Neural cell (in vitro differentiated cells): ENCODE results near the gene STK10. TPM values are rescaled to one million over a fixed set of nuclear protein-coding genes. Genes with fewer than 3 reads are reported as not detected.

Experiments
- H2AFZ ChIP-seq: fragments of 200-600, 300-800 bp; sonication (generic), shearing (Covaris generic); 2 replicates; pipeline ENCODE4 v1.6.0; 2014; ENCODE audit warnings: low read depth, mild to moderate bottlenecking, antibody characterized with exemption, low read length, moderate library complexity
- H3F3A ChIP-seq: fragments of 200-600 bp; shearing (Covaris generic); 2 replicates; pipeline ENCODE4 v1.6.1; 2016; ENCODE audit warnings: mild to moderate bottlenecking, moderate library complexity, mixed read lengths, antibody characterized with exemption, low read length; ENCODE audit not compliant: insufficient read depth, poor library complexity, severe bottlenecking
- H3K27ac ChIP-seq: fragments of 200-600, 300-800 bp; sonication (generic), shearing (Covaris generic); 2 replicates; pipeline ENCODE4 v1.5.1; 2014; ENCODE audit warnings: mild to moderate bottlenecking, low read length, moderate library complexity
- H3K27me3 ChIP-seq: fragments of 300-800, 200-600 bp; sonication (generic), shearing (Covaris generic); 2 replicates; pipeline ENCODE4 v1.6.0; 2014; ENCODE audit warnings: mild to moderate bottlenecking, low read depth, low read length, moderate library complexity; ENCODE audit not compliant: insufficient read depth
- H3K36me3 ChIP-seq: fragments of 300-800, 200-600 bp; sonication (generic), shearing (Covaris generic); 2 replicates; pipeline ENCODE4 v1.5.1; 2014; ENCODE audit warnings: mild to moderate bottlenecking, antibody characterized with exemption, low read length, moderate library complexity; ENCODE audit not compliant: insufficient read depth
- H3K4me2 ChIP-seq: fragments of 300-800, 200-600 bp; sonication (generic), shearing (Covaris generic); 2 replicates; pipeline ENCODE4 v1.6.0; 2014; ENCODE audit warnings: mild to moderate bottlenecking, low read length
- H3K4me3 ChIP-seq: fragments of 300-800, 200-600 bp; sonication (generic), shearing (Covaris generic); 2 replicates; pipeline ENCODE4 v1.5.1; 2014; ENCODE audit warnings: mild to moderate bottlenecking, low read length, moderate library complexity
- H3K79me2 ChIP-seq: fragments of 200-600 bp; shearing (Covaris generic); replicated peaks from 2 replicates; pipeline ENCODE4 v1.6.0; 2014; ENCODE audit warnings: mild to moderate bottlenecking, low read length, moderate library complexity; ENCODE audit not compliant: insufficient read depth
- H3K9ac ChIP-seq: fragments of 300-800, 200-600 bp; sonication (generic), shearing (Covaris generic); 2 replicates; pipeline ENCODE4 v1.6.1; 2016; ENCODE audit warnings: mild to moderate bottlenecking, low read length, mixed read lengths
- H3K9me2 ChIP-seq: fragments of 200-600 bp; shearing (Covaris generic); 2 replicates; pipeline ENCODE4 v1.6.1; 2016; ENCODE audit warnings: mild to moderate bottlenecking, low read length, mixed read lengths; ENCODE audit not compliant: insufficient read depth
- H3K9me3 ChIP-seq: fragments of 200-600, 300-800 bp; sonication (generic), shearing (Covaris generic); 2 replicates; pipeline ENCODE4 v1.6.1; 2016; ENCODE audit warnings: mild to moderate bottlenecking, mixed run types, low read length, moderate library complexity, mixed read lengths
- H4K20me1 ChIP-seq: fragments of 200-600 bp; shearing (Covaris generic); 2 replicates; pipeline ENCODE4 v1.6.1; 2016; ENCODE audit warnings: mild to moderate bottlenecking, mixed run types; ENCODE audit not compliant: insufficient read depth
- CTCF ChIP-seq: fragments of 450-650 bp; IDR thresholded peaks from 2 replicates; pipeline ENCODE4 v1.5.1; 2014; ENCODE audit warnings: antibody characterized with exemption, mild to moderate bottlenecking, moderate library complexity; ENCODE audit not compliant: poor library complexity, severe bottlenecking
- EP300 ChIP-seq: fragments of 450-650 bp; conservative IDR thresholded peaks from 2 replicates; pipeline ENCODE4 v1.6.1; 2014; ENCODE audit warnings: antibody characterized with exemption, mild to moderate bottlenecking, moderate library complexity; ENCODE audit not compliant: poor library complexity, severe bottlenecking
- EZH2 ChIP-seq: fragments of 200-600, 300-800 bp; shearing (Covaris generic), sonication (generic); IDR thresholded peaks from 2 replicates; pipeline ENCODE4 v1.6.1; 2014; ENCODE audit warnings: antibody characterized with exemption, low read length, borderline replicate concordance, mild to moderate bottlenecking; ENCODE audit not compliant: insufficient read depth, poor library complexity, severe bottlenecking
- MXI1 ChIP-seq: fragments of 450-650 bp; conservative IDR thresholded peaks from 2 replicates; pipeline ENCODE4 v1.6.1; 2014; ENCODE audit warnings: antibody characterized with exemption, mild to moderate bottlenecking; ENCODE audit not compliant: poor library complexity, severe bottlenecking
- POLR2AphosphoS5 ChIP-seq: IDR thresholded peaks from 2 replicates; pipeline ENCODE4 v1.6.1; 2012
- RAD21 ChIP-seq: fragments of 450-650 bp; conservative IDR thresholded peaks from 2 replicates; pipeline ENCODE4 v1.6.1; 2014; ENCODE audit warnings: antibody characterized with exemption, mild to moderate bottlenecking, moderate library complexity
- REST ChIP-seq: IDR thresholded peaks from 2 replicates; pipeline ENCODE4 v1.6.1; 2012; ENCODE audit warnings: borderline replicate concordance
- SMC3 ChIP-seq: fragments of 450-650 bp; conservative IDR thresholded peaks from 2 replicates; pipeline ENCODE4 v1.6.1; 2014; ENCODE audit warnings: antibody characterized with exemption, mild to moderate bottlenecking, moderate library complexity; ENCODE audit not compliant: poor library complexity
- TAF1 ChIP-seq: IDR thresholded peaks from 2 replicates; pipeline ENCODE4 v1.6.1; 2012; ENCODE audit warnings: low read depth
- polyA plus RNA-seq: library from polyadenylated mRNA; depleted of rRNA; stranded (reverse); fragments of >200 nt; gene quantifications from 2 replicates; pipeline ENCODE4 v1.2.3, GENCODE V29; 2014

STK10 gene
- polyA plus RNA-seq, 1 donor from 2014 or later = 8.2 TPM

- H3K4me2 ChIP-seq = no peak overlapping the region
- no peaks in the 10 kb centered on the region for H3K36me3 ChIP-seq
- no peaks in the 10 kb centered on the region for H3F3A ChIP-seq
- peaks cover 94% of the 10 kb centered on the region for H3K79me2 ChIP-seq
- H4K20me1 ChIP-seq = no peaks in the 10 kb centered on the region
- no peaks in the 10 kb centered on the region for H3K27me3 ChIP-seq
- H3K27ac ChIP-seq = no peak overlapping the region
- TF ChIP-seq SMC3 (no peak), MXI1 (no peak), EZH2 (no peak), RAD21 (no peak), REST (no peak), EP300 (no peak), TAF1 (no peak), POLR2AphosphoS5 (no peak), CTCF (no peak)
- no peak overlapping the region for H2AFZ ChIP-seq
- no peak overlapping the region for H3K9ac ChIP-seq
- H3K4me3 ChIP-seq = no peak overlapping the region
- H3K9me3 ChIP-seq = no peaks in the 10 kb centered on the region
- no peaks in the 10 kb centered on the region for H3K9me2 ChIP-seq
Measured at GRCh38 chr5:171999100-171999499, 188.9 kb downstream of the STK10 start.

DNA sequence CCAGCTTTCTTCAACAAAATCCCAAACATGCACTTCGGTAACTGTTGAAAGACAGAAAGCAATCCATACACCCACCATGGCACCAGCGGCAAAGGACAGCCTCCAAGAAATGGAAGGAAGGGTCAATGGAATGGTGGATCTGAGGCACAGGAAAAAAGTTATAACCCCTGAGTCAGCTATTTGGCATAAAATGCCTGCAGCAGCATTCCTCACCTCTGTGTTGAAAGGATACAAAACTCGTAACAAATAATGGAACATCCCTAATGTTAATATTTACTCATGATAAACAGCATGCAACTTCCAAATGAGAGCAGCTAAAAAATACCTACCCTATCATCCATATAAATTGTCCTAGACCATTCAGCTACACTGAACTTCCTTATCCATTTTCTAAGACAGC, 191.0 kb downstream of the STK10 start:
- H2AFZ ChIP-seq = no peak overlapping the region
- H3K4me2 ChIP-seq = no peak overlapping the region
- H3K79me2 ChIP-seq = peaks cover 80% of the 10 kb centered on the region
- H4K20me1 ChIP-seq = no peaks in the 10 kb centered on the region
- TF ChIP-seq EP300 (no peak), MXI1 (no peak), POLR2AphosphoS5 (no peak), TAF1 (no peak), EZH2 (no peak), RAD21 (no peak), REST (no peak), CTCF (no peak), SMC3 (no peak)
- H3K9me3 ChIP-seq = no peaks in the 10 kb centered on the region
- no peaks in the 10 kb centered on the region for H3K36me3 ChIP-seq
- H3F3A ChIP-seq = no peaks in the 10 kb centered on the region
- H3K9me2 ChIP-seq = no peaks in the 10 kb centered on the region
- no peak overlapping the region for H3K27ac ChIP-seq
- H3K4me3 ChIP-seq = no peak overlapping the region
- no peak overlapping the region for H3K9ac ChIP-seq
- H3K27me3 ChIP-seq = no peaks in the 10 kb centered on the region
